GM18507 (cell line): Measurements from ENCODE around the gene ELP5.

Source experiments
- DNase-seq: peaks from one replicate; pipeline ENCODE4 v3.0.0; 2011; ENCODE audit warnings: low read depth; ENCODE audit not compliant: insufficient read length; ENCODE audit errors: extremely low spot score
- FAIRE-seq: peaks from 2 replicates; lab custom pipeline; 2011; peaks lifted over from hg19 to GRCh38; lab: Jason Lieb, UNC

ELP5 gene

GRCh38 chr17:7218166-7218565 lies 33.8 kb upstream of the ELP5 start:
- no peak for DNase-seq
- FAIRE-seq = no peak

- DNase-seq = no peak
- no peak for FAIRE-seq
These were observed 33.3 kb upstream of the ELP5 start for GRCh38 chr17:7218758-7219157.

GRCh38 chr17:7219229-7219811 lies 32.7 kb upstream of the ELP5 start:
- DNase-seq (no peak), FAIRE-seq (peak; percentile 5)

- FAIRE-seq = peak; percentile 76
These were observed 32.0 kb upstream of the ELP5 start, which contains the start of the genes ACADVL and DLG4 for GRCh38 chr17:7219812-7220592. TSS of gene ACADVL (plus strand) at chr17:7219938. CDS start at chr17:7219985, 47 bp downstream. TSS of gene DLG4 (minus strand) at chr17:7219836.

GRCh38 chr17:7220593-7221277 lies 31.3 kb upstream of the ELP5 start:
- DNase-seq (no peak), FAIRE-seq (peak; percentile 51)

More at GRCh38 chr17:7219812-7220592, 32.0 kb upstream of the ELP5 start, which contains the start of the genes ACADVL and DLG4:
- peak; percentile 71 for DNase-seq

GRCh38 chr17:7221278-7222092 lies 30.5 kb upstream of the ELP5 start:
- no peak for FAIRE-seq
- DNase-seq = no peak

GRCh38 chr17:7222093-7222971 lies 29.7 kb upstream of the ELP5 start:
- FAIRE-seq = no peak

GRCh38 chr17:7222972-7223292 lies 29.1 kb upstream of the ELP5 start:
- FAIRE-seq (no peak), DNase-seq (no peak)

More at GRCh38 chr17:7222093-7222971, 29.7 kb upstream of the ELP5 start:
- DNase-seq = no peak

- FAIRE-seq (no peak), DNase-seq (no peak)
These were observed 28.6 kb upstream of the ELP5 start for GRCh38 chr17:7223375-7223774.

GRCh38 chr17:7224110-7224509 lies 27.9 kb upstream of the ELP5 start:
- DNase-seq (no peak), FAIRE-seq (no peak)

GRCh38 chr17:7224661-7225111 lies 27.3 kb upstream of the ELP5 start:
- FAIRE-seq = no peak
- DNase-seq = no peak

- DNase-seq (no peak), FAIRE-seq (no peak)
These were observed 26.2 kb upstream of the ELP5 start for GRCh38 chr17:7225711-7226331.

GRCh38 chr17:7226721-7227710 lies 25.0 kb upstream of the ELP5 start:
- no peak for FAIRE-seq

GRCh38 chr17:7228920-7229319 lies 23.1 kb upstream of the ELP5 start:
- DNase-seq (no peak), FAIRE-seq (no peak)

More at GRCh38 chr17:7226721-7227710, 25.0 kb upstream of the ELP5 start:
- DNase-seq = no peak

- no peak for FAIRE-seq
These were observed 22.5 kb upstream of the ELP5 start for GRCh38 chr17:7229504-7229903.

GRCh38 chr17:7232114-7232513 lies 19.9 kb upstream of the ELP5 start:
- DNase-seq (no peak), FAIRE-seq (peak; percentile 31)

More at GRCh38 chr17:7229504-7229903, 22.5 kb upstream of the ELP5 start:
- no peak for DNase-seq

- FAIRE-seq (peak; percentile 47), DNase-seq (no peak)
These were observed 18.3 kb upstream of the ELP5 start for GRCh38 chr17:7233701-7234082.
